ENCODE results near the gene L3MBTL1.

GRCh38 chr20:43564455-43564854 is 57.0 kb downstream of the L3MBTL1 start:
- TF ChIP-seq MAZ (IDR thresholded peaks at IDR 0.05; ENCODE audit: borderline replicate concordance, low read depth, low read length), result no peak
- TF ChIP-seq POLR2A (IDR thresholded peaks at IDR 0.05; ENCODE audit: low read depth, low read length), result no peak
- TF ChIP-seq, protein P1, sequence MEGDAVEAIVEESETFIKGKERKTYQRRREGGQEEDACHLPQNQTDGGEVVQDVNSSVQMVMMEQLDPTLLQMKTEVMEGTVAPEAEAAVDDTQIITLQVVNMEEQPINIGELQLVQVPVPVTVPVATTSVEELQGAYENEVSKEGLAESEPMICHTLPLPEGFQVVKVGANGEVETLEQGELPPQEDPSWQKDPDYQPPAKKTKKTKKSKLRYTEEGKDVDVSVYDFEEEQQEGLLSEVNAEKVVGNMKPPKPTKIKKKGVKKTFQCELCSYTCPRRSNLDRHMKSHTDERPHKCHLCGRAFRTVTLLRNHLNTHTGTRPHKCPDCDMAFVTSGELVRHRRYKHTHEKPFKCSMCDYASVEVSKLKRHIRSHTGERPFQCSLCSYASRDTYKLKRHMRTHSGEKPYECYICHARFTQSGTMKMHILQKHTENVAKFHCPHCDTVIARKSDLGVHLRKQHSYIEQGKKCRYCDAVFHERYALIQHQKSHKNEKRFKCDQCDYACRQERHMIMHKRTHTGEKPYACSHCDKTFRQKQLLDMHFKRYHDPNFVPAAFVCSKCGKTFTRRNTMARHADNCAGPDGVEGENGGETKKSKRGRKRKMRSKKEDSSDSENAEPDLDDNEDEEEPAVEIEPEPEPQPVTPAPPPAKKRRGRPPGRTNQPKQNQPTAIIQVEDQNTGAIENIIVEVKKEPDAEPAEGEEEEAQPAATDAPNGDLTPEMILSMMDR (conservative IDR thresholded peaks at IDR 0.05; ENCODE audit: low read depth, low read length), result no peak
- no peak for TF ChIP-seq RAD21 (IDR thresholded peaks at IDR 0.05; ENCODE audit: low read length)
- TF ChIP-seq SMC3 (IDR thresholded peaks at IDR 0.05; ENCODE audit: low read depth, low read length), result no peak
- no peak for TF ChIP-seq BHLHE40 (IDR thresholded peaks at IDR 0.05; ENCODE audit: low read depth, low read length)

Measured in IMR-90 (cell line).